ENCODE data around the gene PTPN7. TPM values are rescaled to one million over a fixed set of nuclear protein-coding genes. Genes with fewer than 3 reads are reported as not detected.
"Not testable (repeated sequence)": the region's sequence is repeated elsewhere in the genome, so short reads cannot be mapped to it uniquely, and the experiment has no call there.

The PTPN7 gene
- total and polyA plus RNA-seq, 4 donors = 0.98 to 2.5 (median 1.4) TPM

GRCh38 chr1:202151045-202151444 is 9.4 kb downstream of the PTPN7 start:
- peaks cover 13% of the 10 kb centered on the region for H3K4me1 ChIP-seq (ENCODE audit: control insufficient read depth, insufficient read depth, low read length)
- DNase-seq (ENCODE audit: low read depth in 4 of 6, low spot score in 6 of 6) = no peak
- no peak overlapping the region for H3K4me3 ChIP-seq (ENCODE audit: low read depth, low read length)
- H3K36me3 ChIP-seq (ENCODE audit: control insufficient read depth, insufficient read depth, low read length) = no peaks in the 10 kb centered on the region
- no peak overlapping the region for H3K27ac ChIP-seq (ENCODE audit: low read depth, low read length)
- no peaks in the 10 kb centered on the region for H3K9me3 ChIP-seq (ENCODE audit: control insufficient read depth, insufficient read depth, low read length)
- H3K27me3 ChIP-seq (ENCODE audit: control insufficient read depth, insufficient read depth, low read length) = no peaks in the 10 kb centered on the region
- 84% methylated on average over 2 of the region's 2 CpGs for WGBS (ENCODE audit: insufficient coverage)

GRCh38 chr1:202150602-202151001 is 9.8 kb downstream of the PTPN7 start:
- no peak for DNase-seq (ENCODE audit: low read depth in 4 of 6, low spot score in 6 of 6)
- no peaks in the 10 kb centered on the region for H3K36me3 ChIP-seq (ENCODE audit: control insufficient read depth, insufficient read depth, low read length)
- no peak overlapping the region for H3K4me3 ChIP-seq (ENCODE audit: low read depth, low read length)
- H3K27ac ChIP-seq (ENCODE audit: low read depth, low read length) = no peak overlapping the region
- WGBS (ENCODE audit: insufficient coverage) = 91% methylated on average over 8 of the region's 8 CpGs
- peaks cover 17% of the 10 kb centered on the region for H3K4me1 ChIP-seq (ENCODE audit: control insufficient read depth, insufficient read depth, low read length)
- no peaks in the 10 kb centered on the region for H3K27me3 ChIP-seq (ENCODE audit: control insufficient read depth, insufficient read depth, low read length)
- H3K9me3 ChIP-seq (ENCODE audit: control insufficient read depth, insufficient read depth, low read length) = no peaks in the 10 kb centered on the region

GRCh38 chr1:202150187-202150586 is 10.2 kb downstream of the PTPN7 start:
- 85% methylated on average over 6 of the region's 9 CpGs for WGBS (ENCODE audit: insufficient coverage)
- H3K9me3 ChIP-seq (ENCODE audit: control insufficient read depth, insufficient read depth, low read length) = no peaks in the 10 kb centered on the region

GRCh38 chr1:202149566-202149965 is 10.8 kb downstream of the PTPN7 start:
- Histone ChIP-seq H3K4me1 (ENCODE audit: control insufficient read depth, insufficient read depth, low read length) (peaks cover 13% of the 10 kb centered on the region), H3K27me3 (ENCODE audit: control insufficient read depth, insufficient read depth, low read length) (no peaks in the 10 kb centered on the region), H3K9me3 (ENCODE audit: control insufficient read depth, insufficient read depth, low read length) (no peaks in the 10 kb centered on the region), H3K36me3 (ENCODE audit: control insufficient read depth, insufficient read depth, low read length) (no peaks in the 10 kb centered on the region), H3K4me3 (ENCODE audit: low read depth, low read length) (no peak overlapping the region), H3K27ac (ENCODE audit: low read depth, low read length) (no peak overlapping the region)
- no CpG with 5 or more reads among the region's 4 CpGs for WGBS (ENCODE audit: insufficient coverage)
- no peak for DNase-seq (ENCODE audit: low read depth in 4 of 6, low spot score in 6 of 6)

More at GRCh38 chr1:202150187-202150586, 10.2 kb downstream of the PTPN7 start:
- no peaks in the 10 kb centered on the region for H3K27me3 ChIP-seq (ENCODE audit: control insufficient read depth, insufficient read depth, low read length)
- no peak overlapping the region for H3K27ac ChIP-seq (ENCODE audit: low read depth, low read length)
- DNase-seq (ENCODE audit: low read depth in 4 of 6, low spot score in 6 of 6) = no peak
- H3K4me3 ChIP-seq (ENCODE audit: low read depth, low read length) = no peak overlapping the region
- peaks cover 18% of the 10 kb centered on the region for H3K4me1 ChIP-seq (ENCODE audit: control insufficient read depth, insufficient read depth, low read length)
- no peaks in the 10 kb centered on the region for H3K36me3 ChIP-seq (ENCODE audit: control insufficient read depth, insufficient read depth, low read length)

- WGBS (ENCODE audit: insufficient coverage) = 92% methylated on average over 3 of the region's 4 CpGs
Observed at GRCh38 chr1:202148391-202148790, 12.0 kb downstream of the PTPN7 start.

GRCh38 chr1:202146993-202147392 is 13.4 kb downstream of the PTPN7 start:
- Histone ChIP-seq H3K9me3 (ENCODE audit: control insufficient read depth, insufficient read depth, low read length) (no peaks in the 10 kb centered on the region), H3K4me3 (ENCODE audit: low read depth, low read length) (no peak overlapping the region), H3K4me1 (ENCODE audit: control insufficient read depth, insufficient read depth, low read length) (peaks cover 30% of the 10 kb centered on the region), H3K27me3 (ENCODE audit: control insufficient read depth, insufficient read depth, low read length) (no peaks in the 10 kb centered on the region), H3K36me3 (ENCODE audit: control insufficient read depth, insufficient read depth, low read length) (peaks cover 10% of the 10 kb centered on the region), H3K27ac (ENCODE audit: low read depth, low read length) (no peak overlapping the region)
- DNase-seq (ENCODE audit: low read depth in 4 of 6, low spot score in 6 of 6) = no peak
- WGBS (ENCODE audit: insufficient coverage) = 53% methylated on average over 3 of the region's 3 CpGs

More at GRCh38 chr1:202148391-202148790, 12.0 kb downstream of the PTPN7 start:
- Histone ChIP-seq H3K4me1 (ENCODE audit: control insufficient read depth, insufficient read depth, low read length) (peaks cover 16% of the 10 kb centered on the region), H3K27me3 (ENCODE audit: control insufficient read depth, insufficient read depth, low read length) (no peaks in the 10 kb centered on the region), H3K4me3 (ENCODE audit: low read depth, low read length) (no peak overlapping the region), H3K27ac (ENCODE audit: low read depth, low read length) (no peak overlapping the region), H3K36me3 (ENCODE audit: control insufficient read depth, insufficient read depth, low read length) (no peaks in the 10 kb centered on the region), H3K9me3 (ENCODE audit: control insufficient read depth, insufficient read depth, low read length) (no peaks in the 10 kb centered on the region)
- no peak for DNase-seq (ENCODE audit: low read depth in 4 of 6, low spot score in 6 of 6)

- Histone ChIP-seq H3K4me3 (ENCODE audit: low read depth, low read length) (no peak overlapping the region), H3K27ac (ENCODE audit: low read depth, low read length) (no peak overlapping the region), H3K9me3 (ENCODE audit: control insufficient read depth, insufficient read depth, low read length) (no peaks in the 10 kb centered on the region), H3K36me3 (ENCODE audit: control insufficient read depth, insufficient read depth, low read length) (peaks cover 10% of the 10 kb centered on the region), H3K4me1 (ENCODE audit: control insufficient read depth, insufficient read depth, low read length) (peaks cover 37% of the 10 kb centered on the region), H3K27me3 (ENCODE audit: control insufficient read depth, insufficient read depth, low read length) (no peaks in the 10 kb centered on the region)
- no CpG with 5 or more reads among the region's 5 CpGs for WGBS (ENCODE audit: insufficient coverage)
- DNase-seq (ENCODE audit: low read depth in 4 of 6, low spot score in 6 of 6) = no peak
Observed at GRCh38 chr1:202146279-202146678, 14.1 kb downstream of the PTPN7 start.

- peaks cover 10% of the 10 kb centered on the region for H3K36me3 ChIP-seq (ENCODE audit: control insufficient read depth, insufficient read depth, low read length)
- H3K27ac ChIP-seq (ENCODE audit: low read depth, low read length); H3K9me3 ChIP-seq (ENCODE audit: control insufficient read depth, insufficient read depth, low read length); H3K27me3 ChIP-seq (ENCODE audit: control insufficient read depth, insufficient read depth, low read length); DNase-seq (ENCODE audit: low read depth in 4 of 6, low spot score in 6 of 6): not testable (repeated sequence)
- 100% methylated on average over 6 of the region's 8 CpGs for WGBS (ENCODE audit: insufficient coverage)
- H3K4me1 ChIP-seq (ENCODE audit: control insufficient read depth, insufficient read depth, low read length) = peaks cover 38% of the 10 kb centered on the region
- H3K4me3 ChIP-seq (ENCODE audit: low read depth, low read length) = peak overlapping the region; percentile 86
Observed at GRCh38 chr1:202145744-202146140, 14.7 kb downstream of the PTPN7 start.

- peaks cover 10% of the 10 kb centered on the region for H3K36me3 ChIP-seq (ENCODE audit: control insufficient read depth, insufficient read depth, low read length)
- no peaks in the 10 kb centered on the region for H3K27me3 ChIP-seq (ENCODE audit: control insufficient read depth, insufficient read depth, low read length)
- H3K9me3 ChIP-seq (ENCODE audit: control insufficient read depth, insufficient read depth, low read length) = no peaks in the 10 kb centered on the region
- peak in 2 of 6 donors; percentile 48 to 60 for DNase-seq (ENCODE audit: low read depth in 4 of 6, low spot score in 6 of 6)
- peak overlapping the region; percentile 86 for H3K4me3 ChIP-seq (ENCODE audit: low read depth, low read length)
- 0% methylated on average over 6 of the region's 13 CpGs for WGBS (ENCODE audit: insufficient coverage)
- H3K4me1 ChIP-seq (ENCODE audit: control insufficient read depth, insufficient read depth, low read length) = peaks cover 40% of the 10 kb centered on the region
- H3K27ac ChIP-seq (ENCODE audit: low read depth, low read length) = peak overlapping the region; percentile 92
Observed at GRCh38 chr1:202145068-202145743, 15.2 kb downstream of the PTPN7 start.

- Histone ChIP-seq H3K4me1 (ENCODE audit: control insufficient read depth, insufficient read depth, low read length) (peaks cover 42% of the 10 kb centered on the region), H3K27me3 (ENCODE audit: control insufficient read depth, insufficient read depth, low read length) (no peaks in the 10 kb centered on the region), H3K4me3 (ENCODE audit: low read depth, low read length) (peak within 1 kb of the TSS; percentile 88), H3K27ac (ENCODE audit: low read depth, low read length) (peak within 1 kb of the TSS; percentile 92), H3K36me3 (ENCODE audit: control insufficient read depth, insufficient read depth, low read length) (peaks cover 16% of the 10 kb centered on the region), H3K9me3 (ENCODE audit: control insufficient read depth, insufficient read depth, low read length) (no peaks in the 10 kb centered on the region)
- WGBS (ENCODE audit: insufficient coverage) = 0% methylated on average over 80 of the region's 82 CpGs
- DNase-seq (ENCODE audit: low read depth in 4 of 6, low spot score in 6 of 6) = peak in 2 of 6 donors; percentile 86 to 87
Observed at GRCh38 chr1:202144402-202145067, 15.9 kb downstream of the PTPN7 start, which contains the start of gene ARL8A. ARL8A (minus strand) TSS chr1:202144737; CDS start chr1:202144572, 165 bp downstream.

All from spinal cord (tissue), 10 donors.